Measurements from ENCODE around the gene TARBP1. TPM values are rescaled to one million over a fixed set of nuclear protein-coding genes. Genes with fewer than 3 reads are reported as not detected.

The TARBP1 gene
- total RNA-seq, 1 donor, result 20.3 TPM

- H3K4me3 ChIP-seq (ENCODE audit: low read depth, low read length), result no peak overlapping the region
- no peak for TF ChIP-seq CTCF (IDR thresholded peaks at IDR 0.05; ENCODE audit: insufficient read depth, low read depth, low read length)
- no peak for DNase-seq (ENCODE audit: low read depth)
Measured at GRCh38 chr1:234355782-234356510, 123.0 kb downstream of the TARBP1 start.

DNA sequence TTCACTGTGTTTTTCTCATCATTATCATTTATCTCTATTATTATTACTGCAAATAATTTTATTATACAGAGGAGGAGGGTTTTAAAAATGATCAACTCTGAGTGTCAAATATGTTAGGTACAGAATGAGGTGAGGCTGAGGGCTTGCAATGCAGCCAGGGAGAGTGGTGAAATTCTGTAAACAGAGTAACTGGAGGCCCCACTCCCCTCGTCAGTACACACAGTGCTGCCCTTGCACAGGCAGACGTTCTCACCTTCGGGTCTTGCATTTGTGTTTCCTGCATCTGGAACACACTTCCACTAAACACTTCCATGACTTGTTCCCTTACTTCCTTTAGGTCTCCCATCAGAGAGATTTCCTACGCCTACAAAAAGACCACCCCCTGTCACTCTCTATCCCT lies 130.0 kb downstream of the TARBP1 start:
- no peak overlapping the region for H3K4me3 ChIP-seq (ENCODE audit: low read depth, low read length)
- DNase-seq (ENCODE audit: low read depth), result no peak
- no peak for TF ChIP-seq CTCF (IDR thresholded peaks at IDR 0.05; ENCODE audit: insufficient read depth, low read depth, low read length)

GRCh38 chr1:234345237-234345636 lies 133.7 kb downstream of the TARBP1 start:
- no peak overlapping the region for H3K4me3 ChIP-seq (ENCODE audit: low read depth, low read length)
- no peak for TF ChIP-seq CTCF (IDR thresholded peaks at IDR 0.05; ENCODE audit: insufficient read depth, low read depth, low read length)
- no peak for DNase-seq (ENCODE audit: low read depth)

- H3K4me3 ChIP-seq (ENCODE audit: low read depth, low read length), result no peak overlapping the region
- no peak for TF ChIP-seq CTCF (IDR thresholded peaks at IDR 0.05; ENCODE audit: insufficient read depth, low read depth, low read length)
- no peak for DNase-seq (ENCODE audit: low read depth)
Measured at GRCh38 chr1:234342774-234343173, 136.2 kb downstream of the TARBP1 start.

Other genes starting within 250 kb of the TARBP1 start
- gene COA6, start 105.7 kb downstream of the TARBP1 start, total RNA-seq, result 20.3 and 22.0 TPM in 2 replicates
- 53.1 and 60.9 TPM in 2 replicates for gene IRF2BP2, start 131.0 kb upstream of the TARBP1 start, total RNA-seq

All from fibroblast of villous mesenchyme (primary cell).